Measurements from ENCODE around the gene ADAM12. TPM values are rescaled to one million over a fixed set of nuclear protein-coding genes. Genes with fewer than 3 reads are reported as not detected.

ADAM12 gene
- total RNA-seq, 1 donor from 2014 or later, result 100 TPM

DNA sequence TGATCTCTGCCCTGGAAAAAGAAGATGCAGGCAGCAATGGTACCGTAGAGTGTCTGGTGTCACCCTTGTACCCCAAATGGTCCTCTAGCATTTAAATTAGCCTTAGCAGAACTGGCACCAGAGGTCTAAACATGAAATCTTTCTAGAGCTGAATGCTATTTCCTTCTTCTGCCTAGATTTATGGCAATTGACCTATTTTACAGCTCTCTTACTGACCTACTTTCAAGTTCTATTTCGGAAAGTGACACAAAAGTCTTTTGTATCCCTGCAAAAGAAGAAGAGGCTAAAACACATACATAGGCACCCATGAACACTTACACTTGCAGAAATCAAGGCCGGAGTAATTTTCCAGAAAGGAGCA is 10.1 kb upstream of the ADAM12 start:
- Histone ChIP-seq H3K79me2 (ENCODE audit: insufficient read depth, low read length) (no peaks in the 10 kb centered on the region), H3K9me3 (ENCODE audit: insufficient read depth, low read depth, low read length) (no peaks in the 10 kb centered on the region), H3K9ac (ENCODE audit: low read length) (peak overlapping the region; percentile 67), H3K4me3 (ENCODE audit: insufficient read depth, low read depth, low read length) (no peak overlapping the region), H2AFZ (ENCODE audit: low read depth, low read length) (no peak overlapping the region), H3K4me2 (ENCODE audit: low read length) (peak overlapping the region; percentile 70), H3K27ac (ENCODE audit: low read depth, low read length) (peak overlapping the region; percentile 95), H3K4me1 (ENCODE audit: insufficient read depth, low read length) (peaks cover 25% of the 10 kb centered on the region), H4K20me1 (ENCODE audit: insufficient read depth, low read length) (no peaks in the 10 kb centered on the region), H3K27me3 (ENCODE audit: insufficient read depth, low read length) (no peaks in the 10 kb centered on the region), H3K36me3 (ENCODE audit: insufficient read depth, low read length) (no peaks in the 10 kb centered on the region)
- H3K36me3 Mint-ChIP-seq (ENCODE audit: low read depth, unreplicated experiment), result peaks cover 7% of the 10 kb centered on the region
- TF ChIP-seq EZH2 (IDR thresholded peaks at IDR 0.05; ENCODE audit: insufficient read depth, low read length), result no peak
- TF ChIP-seq, protein P1, sequence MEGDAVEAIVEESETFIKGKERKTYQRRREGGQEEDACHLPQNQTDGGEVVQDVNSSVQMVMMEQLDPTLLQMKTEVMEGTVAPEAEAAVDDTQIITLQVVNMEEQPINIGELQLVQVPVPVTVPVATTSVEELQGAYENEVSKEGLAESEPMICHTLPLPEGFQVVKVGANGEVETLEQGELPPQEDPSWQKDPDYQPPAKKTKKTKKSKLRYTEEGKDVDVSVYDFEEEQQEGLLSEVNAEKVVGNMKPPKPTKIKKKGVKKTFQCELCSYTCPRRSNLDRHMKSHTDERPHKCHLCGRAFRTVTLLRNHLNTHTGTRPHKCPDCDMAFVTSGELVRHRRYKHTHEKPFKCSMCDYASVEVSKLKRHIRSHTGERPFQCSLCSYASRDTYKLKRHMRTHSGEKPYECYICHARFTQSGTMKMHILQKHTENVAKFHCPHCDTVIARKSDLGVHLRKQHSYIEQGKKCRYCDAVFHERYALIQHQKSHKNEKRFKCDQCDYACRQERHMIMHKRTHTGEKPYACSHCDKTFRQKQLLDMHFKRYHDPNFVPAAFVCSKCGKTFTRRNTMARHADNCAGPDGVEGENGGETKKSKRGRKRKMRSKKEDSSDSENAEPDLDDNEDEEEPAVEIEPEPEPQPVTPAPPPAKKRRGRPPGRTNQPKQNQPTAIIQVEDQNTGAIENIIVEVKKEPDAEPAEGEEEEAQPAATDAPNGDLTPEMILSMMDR (IDR thresholded peaks at IDR 0.05; ENCODE audit: insufficient read depth, low read depth, low read length), result no peak
- peaks cover 31% of the 10 kb centered on the region for H3K4me1 Mint-ChIP-seq (ENCODE audit: low read depth, unreplicated experiment)
- FAIRE-seq (no peak), DNase-seq (ENCODE audit: low read depth) (no peak)
- peak overlapping the region; percentile 28 for H3K4me3 Mint-ChIP-seq (ENCODE audit: unreplicated experiment)
- peaks cover 15% of the 10 kb centered on the region for H3K9me3 Mint-ChIP-seq (ENCODE audit: unreplicated experiment)
- peak overlapping the region; percentile 95 for H3K27ac Mint-ChIP-seq (ENCODE audit: unreplicated experiment)
- H3K27me3 Mint-ChIP-seq (ENCODE audit: low read depth, unreplicated experiment), result no peaks in the 10 kb centered on the region

GRCh38 chr10:126397640-126398382 is 9.5 kb upstream of the ADAM12 start:
- Histone ChIP-seq H3K36me3 (ENCODE audit: insufficient read depth, low read length) (no peaks in the 10 kb centered on the region), H3K4me1 (ENCODE audit: insufficient read depth, low read length) (peaks cover 25% of the 10 kb centered on the region), H3K9me3 (ENCODE audit: insufficient read depth, low read depth, low read length) (no peaks in the 10 kb centered on the region), H3K27ac (ENCODE audit: low read depth, low read length) (peak overlapping the region; percentile 95), H3K4me2 (ENCODE audit: low read length) (peak overlapping the region; percentile 78), H3K79me2 (ENCODE audit: insufficient read depth, low read length) (no peaks in the 10 kb centered on the region), H3K4me3 (ENCODE audit: insufficient read depth, low read depth, low read length) (no peak overlapping the region), H4K20me1 (ENCODE audit: insufficient read depth, low read length) (no peaks in the 10 kb centered on the region), H3K9ac (ENCODE audit: low read length) (peak overlapping the region; percentile 78), H3K27me3 (ENCODE audit: insufficient read depth, low read length) (no peaks in the 10 kb centered on the region), H2AFZ (ENCODE audit: low read depth, low read length) (no peak overlapping the region)
- H3K9me3 Mint-ChIP-seq (ENCODE audit: unreplicated experiment), result peaks cover 15% of the 10 kb centered on the region
- H3K36me3 Mint-ChIP-seq (ENCODE audit: low read depth, unreplicated experiment), result peaks cover 7% of the 10 kb centered on the region
- TF ChIP-seq, protein P1 (IDR thresholded peaks at IDR 0.05; ENCODE audit: insufficient read depth, low read depth, low read length), result no peak
- TF ChIP-seq EZH2 (IDR thresholded peaks at IDR 0.05; ENCODE audit: insufficient read depth, low read length), result no peak
- H3K27ac Mint-ChIP-seq (ENCODE audit: unreplicated experiment), result peak overlapping the region; percentile 95
- peak; percentile 100 for FAIRE-seq
- peak overlapping the region; percentile 28 for H3K4me3 Mint-ChIP-seq (ENCODE audit: unreplicated experiment)
- H3K4me1 Mint-ChIP-seq (ENCODE audit: low read depth, unreplicated experiment), result peaks cover 29% of the 10 kb centered on the region
- DNase-seq (ENCODE audit: low read depth), result peak; percentile 100
- H3K27me3 Mint-ChIP-seq (ENCODE audit: low read depth, unreplicated experiment), result no peaks in the 10 kb centered on the region

DNA sequence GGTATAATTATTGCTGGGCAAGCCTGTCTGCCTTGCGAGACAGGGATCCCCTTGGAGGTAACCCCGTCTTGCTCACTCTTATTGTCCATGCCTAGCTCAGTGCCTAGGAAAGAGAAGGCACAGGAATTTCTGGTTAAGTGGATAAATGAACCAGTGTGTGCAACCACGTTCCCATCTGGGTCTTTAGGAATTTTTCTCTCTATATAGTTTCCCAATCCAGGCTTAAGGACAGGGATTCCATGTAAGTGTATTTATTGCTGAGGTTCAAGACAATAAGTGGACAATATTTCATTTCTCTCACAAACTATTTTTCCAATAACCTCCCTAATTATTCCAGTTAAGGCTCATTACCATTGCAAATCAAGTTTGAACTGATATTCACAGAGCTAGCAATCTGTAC is 8.9 kb upstream of the ADAM12 start:
- TF ChIP-seq EZH2 (IDR thresholded peaks at IDR 0.05; ENCODE audit: insufficient read depth, low read length), result no peak
- TF ChIP-seq, protein P1 (IDR thresholded peaks at IDR 0.05; ENCODE audit: insufficient read depth, low read depth, low read length), result no peak
- Histone ChIP-seq H4K20me1 (ENCODE audit: insufficient read depth, low read length) (no peaks in the 10 kb centered on the region), H3K4me2 (ENCODE audit: low read length) (peak overlapping the region; percentile 28), H3K36me3 (ENCODE audit: insufficient read depth, low read length) (no peaks in the 10 kb centered on the region), H3K27me3 (ENCODE audit: insufficient read depth, low read length) (no peaks in the 10 kb centered on the region), H3K27ac (ENCODE audit: low read depth, low read length) (peak overlapping the region; percentile 95), H3K9ac (ENCODE audit: low read length) (peak overlapping the region; percentile 78), H3K4me1 (ENCODE audit: insufficient read depth, low read length) (peaks cover 25% of the 10 kb centered on the region), H3K4me3 (ENCODE audit: insufficient read depth, low read depth, low read length) (no peak overlapping the region), H2AFZ (ENCODE audit: low read depth, low read length) (no peak overlapping the region), H3K9me3 (ENCODE audit: insufficient read depth, low read depth, low read length) (no peaks in the 10 kb centered on the region), H3K79me2 (ENCODE audit: insufficient read depth, low read length) (no peaks in the 10 kb centered on the region)
- DNase-seq (ENCODE audit: low read depth), result no peak
- Mint-ChIP-seq H3K27ac (ENCODE audit: unreplicated experiment) (peak overlapping the region; percentile 94), H3K4me1 (ENCODE audit: low read depth, unreplicated experiment) (peaks cover 30% of the 10 kb centered on the region), H3K4me3 (ENCODE audit: unreplicated experiment) (no peak overlapping the region), H3K27me3 (ENCODE audit: low read depth, unreplicated experiment) (no peaks in the 10 kb centered on the region), H3K36me3 (ENCODE audit: low read depth, unreplicated experiment) (peaks cover 7% of the 10 kb centered on the region), H3K9me3 (ENCODE audit: unreplicated experiment) (peaks cover 18% of the 10 kb centered on the region)
- no peak for FAIRE-seq

All from astrocyte (in vitro differentiated cells and primary cell).